GM18526 (cell line): ENCODE measurements around the gene KIF2C.

Experiments
- POLR2A ChIP-seq: IDR thresholded peaks from 3 replicates; pipeline ENCODE4 v1.6.1; 2011; ENCODE audit not compliant: insufficient read length; ENCODE audit errors: extremely low read depth

KIF2C gene

GRCh38 chr1:44799770-44800584 lies 60.3 kb downstream of the KIF2C start, which contains the start of gene PLK3:
Gene PLK3, plus strand, starts transcription at chr1:44800377. Its CDS starts 87 bp downstream, at chr1:44800464.
- TF ChIP-seq POLR2A: peak; percentile 93

- no peak for TF ChIP-seq POLR2A
These were observed 62.1 kb downstream of the KIF2C start for GRCh38 chr1:44801491-44802305.

- TF ChIP-seq POLR2A: no peak
These were observed 62.8 kb downstream of the KIF2C start for GRCh38 chr1:44802306-44803061.

- no peak for TF ChIP-seq POLR2A
These were observed 63.4 kb downstream of the KIF2C start for GRCh38 chr1:44803062-44803311.

GRCh38 chr1:44803312-44804095 lies 63.9 kb downstream of the KIF2C start:
- TF ChIP-seq POLR2A: no peak

GRCh38 chr1:44805311-44806024 lies 65.8 kb downstream of the KIF2C start:
- no peak for TF ChIP-seq POLR2A

GRCh38 chr1:44806025-44806703 lies 66.5 kb downstream of the KIF2C start:
- no peak for TF ChIP-seq POLR2A

GRCh38 chr1:44806704-44807363 lies 67.2 kb downstream of the KIF2C start, which contains the start of gene DYNLT4:
Gene DYNLT4, minus strand, starts transcription at chr1:44807351. Its CDS starts 683 bp downstream, at chr1:44806668.
- TF ChIP-seq POLR2A: peak; percentile 2

- TF ChIP-seq POLR2A: peak; percentile 6
These were observed 67.9 kb downstream of the KIF2C start for GRCh38 chr1:44807364-44808062.

- TF ChIP-seq POLR2A: no peak
These were observed 68.7 kb downstream of the KIF2C start, which contains the start of gene BTBD19 for GRCh38 chr1:44808063-44808937. Gene BTBD19, plus strand, starts transcription at chr1:44808523. Its CDS starts 298 bp downstream, at chr1:44808821.
